ENCODE results near the gene ARID2.

- TF ChIP-seq EZH2 (IDR thresholded peaks at IDR 0.05; ENCODE audit: borderline replicate concordance, insufficient read depth, low read length, poor library complexity, severe bottlenecking), result no peak
- no peak for TF ChIP-seq MXI1 (conservative IDR thresholded peaks at IDR 0.05; ENCODE audit: poor library complexity, severe bottlenecking)
- TF ChIP-seq TAF1 (IDR thresholded peaks at IDR 0.05; ENCODE audit: low read depth), result no peak
- TF ChIP-seq, protein P1, sequence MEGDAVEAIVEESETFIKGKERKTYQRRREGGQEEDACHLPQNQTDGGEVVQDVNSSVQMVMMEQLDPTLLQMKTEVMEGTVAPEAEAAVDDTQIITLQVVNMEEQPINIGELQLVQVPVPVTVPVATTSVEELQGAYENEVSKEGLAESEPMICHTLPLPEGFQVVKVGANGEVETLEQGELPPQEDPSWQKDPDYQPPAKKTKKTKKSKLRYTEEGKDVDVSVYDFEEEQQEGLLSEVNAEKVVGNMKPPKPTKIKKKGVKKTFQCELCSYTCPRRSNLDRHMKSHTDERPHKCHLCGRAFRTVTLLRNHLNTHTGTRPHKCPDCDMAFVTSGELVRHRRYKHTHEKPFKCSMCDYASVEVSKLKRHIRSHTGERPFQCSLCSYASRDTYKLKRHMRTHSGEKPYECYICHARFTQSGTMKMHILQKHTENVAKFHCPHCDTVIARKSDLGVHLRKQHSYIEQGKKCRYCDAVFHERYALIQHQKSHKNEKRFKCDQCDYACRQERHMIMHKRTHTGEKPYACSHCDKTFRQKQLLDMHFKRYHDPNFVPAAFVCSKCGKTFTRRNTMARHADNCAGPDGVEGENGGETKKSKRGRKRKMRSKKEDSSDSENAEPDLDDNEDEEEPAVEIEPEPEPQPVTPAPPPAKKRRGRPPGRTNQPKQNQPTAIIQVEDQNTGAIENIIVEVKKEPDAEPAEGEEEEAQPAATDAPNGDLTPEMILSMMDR (IDR thresholded peaks at IDR 0.05; ENCODE audit: poor library complexity, severe bottlenecking), result no peak
These were observed 16.4 kb upstream of the ARID2 start for GRCh38 chr12:45713078-45713477.

Measured in neural cell (in vitro differentiated cells).